ENCODE results near the gene GSX2.
"Not testable (repeated sequence)": the region's sequence is repeated elsewhere in the genome, so short reads cannot be mapped to it uniquely, and the experiment has no call there.

The GSX2 gene

GRCh38 chr4:54099748-54100574 lies at the start of gene GSX2:
Gene GSX2, plus strand, starts transcription at chr4:54100163. Its CDS starts 182 bp downstream, at chr4:54100345.
- no peak for DNase-seq

GRCh38 chr4:54050214-54050904 lies 49.6 kb upstream of the GSX2 start:
- no peak for DNase-seq

- DNase-seq, result not testable (repeated sequence)
Observed at GRCh38 chr4:54053322-54053721, 46.6 kb upstream of the GSX2 start.

- DNase-seq, result no peak
Observed at GRCh38 chr4:54054501-54054900, 45.5 kb upstream of the GSX2 start.

GRCh38 chr4:54055494-54055893 lies 44.5 kb upstream of the GSX2 start:
- no peak for DNase-seq

GRCh38 chr4:54056360-54056759 lies 43.6 kb upstream of the GSX2 start:
- DNase-seq, result no peak

GRCh38 chr4:54058171-54058570 lies 41.8 kb upstream of the GSX2 start:
- peak in 1 of 2 donors; percentile 43 for DNase-seq

- DNase-seq, result no peak
Observed at GRCh38 chr4:54060116-54060515, 39.8 kb upstream of the GSX2 start.

- DNase-seq, result no peak
Observed at GRCh38 chr4:54061067-54061466, 38.9 kb upstream of the GSX2 start.

GRCh38 chr4:54061873-54062272 lies 38.1 kb upstream of the GSX2 start:
- no peak for DNase-seq

GRCh38 chr4:54062392-54062791 lies 37.6 kb upstream of the GSX2 start:
- no peak for DNase-seq

- DNase-seq, result peak in 1 of 2 donors; percentile 19
Observed at GRCh38 chr4:54063229-54063628, 36.7 kb upstream of the GSX2 start.

- peak; percentile 32 to 49 for DNase-seq
Observed at GRCh38 chr4:54063737-54064316, 36.1 kb upstream of the GSX2 start.

- peak; percentile 97 to 98 for DNase-seq
Observed at GRCh38 chr4:54064317-54065111, 35.4 kb upstream of the GSX2 start, which contains the start of gene CHIC2. Gene CHIC2, minus strand, starts transcription at chr4:54064605. Its CDS starts 305 bp downstream, at chr4:54064300.

GRCh38 chr4:54065282-54066087 lies 34.5 kb upstream of the GSX2 start:
- DNase-seq, result no peak

- no peak for DNase-seq
Observed at GRCh38 chr4:54066088-54066415, 33.9 kb upstream of the GSX2 start.

GRCh38 chr4:54066718-54067129 lies 33.2 kb upstream of the GSX2 start:
- DNase-seq, result no peak

GRCh38 chr4:54067166-54067565 lies 32.8 kb upstream of the GSX2 start:
- DNase-seq, result no peak

- DNase-seq, result no peak
Observed at GRCh38 chr4:54073271-54073880, 26.6 kb upstream of the GSX2 start.

- DNase-seq, result no peak
Observed at GRCh38 chr4:54074381-54074780, 25.6 kb upstream of the GSX2 start.

- no peak for DNase-seq
Observed at GRCh38 chr4:54076673-54077072, 23.3 kb upstream of the GSX2 start.

- DNase-seq, result no peak
Observed at GRCh38 chr4:54077812-54078211, 22.2 kb upstream of the GSX2 start.
